ENCODE results near the gene MMP20.

MMP20 gene

DNA sequence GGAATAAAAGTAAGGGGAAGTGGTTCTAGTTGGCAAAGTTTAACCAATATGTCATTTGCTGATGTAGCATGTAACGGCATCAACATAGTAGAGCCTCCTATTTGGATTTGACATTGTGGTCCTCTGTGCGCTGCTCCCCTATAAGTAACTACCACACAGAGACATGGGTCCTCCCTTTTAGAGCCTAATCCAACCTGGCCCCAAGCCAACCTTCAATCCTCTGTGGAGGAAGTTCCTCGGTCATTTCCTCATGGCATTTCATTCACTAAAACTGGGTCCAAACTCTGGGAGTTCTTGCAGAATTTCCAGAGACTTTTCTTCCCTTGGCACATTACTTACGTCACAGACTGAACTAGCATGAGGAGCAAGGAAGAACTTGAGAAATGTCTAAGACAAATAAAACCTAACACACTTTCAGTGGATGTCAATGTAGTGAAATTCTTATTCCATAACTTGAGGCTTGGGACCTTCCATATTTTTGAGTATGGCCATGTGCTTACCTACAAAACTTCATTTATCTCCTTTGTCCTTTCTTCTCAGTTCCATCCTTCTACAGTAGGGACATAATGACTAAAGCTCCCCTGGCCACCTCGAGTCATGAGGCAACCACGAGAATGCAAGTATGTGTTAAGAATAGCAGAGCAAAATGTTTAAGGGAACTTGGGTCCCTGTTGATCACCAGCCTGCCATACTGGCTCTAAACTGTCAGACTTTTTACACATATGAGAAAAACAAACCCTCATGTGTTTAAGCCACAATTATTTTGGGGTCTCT is 34.7 kb downstream of the MMP20 start:
- peak; percentile 50 for DNase-seq

DNA sequence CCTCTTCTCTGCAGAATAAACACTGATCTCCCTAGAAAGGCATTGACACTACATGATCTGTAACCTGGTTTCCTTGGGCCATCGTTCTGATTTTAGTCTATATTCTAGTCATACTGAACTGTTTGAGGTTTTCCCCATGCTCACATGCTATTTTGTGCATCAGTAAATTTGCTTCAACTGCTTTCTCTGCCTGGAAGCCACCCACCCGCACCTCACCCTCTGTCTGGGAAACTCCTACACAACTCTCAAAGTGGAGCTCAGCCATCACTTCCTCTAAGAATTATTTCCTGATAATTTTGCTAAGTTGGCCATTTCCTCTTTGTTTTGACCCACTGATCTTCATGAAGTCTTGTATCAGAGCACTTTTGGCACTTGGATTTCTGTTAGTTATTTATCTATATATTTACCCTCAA is 36.1 kb downstream of the MMP20 start:
- peak; percentile 59 for DNase-seq

DNA sequence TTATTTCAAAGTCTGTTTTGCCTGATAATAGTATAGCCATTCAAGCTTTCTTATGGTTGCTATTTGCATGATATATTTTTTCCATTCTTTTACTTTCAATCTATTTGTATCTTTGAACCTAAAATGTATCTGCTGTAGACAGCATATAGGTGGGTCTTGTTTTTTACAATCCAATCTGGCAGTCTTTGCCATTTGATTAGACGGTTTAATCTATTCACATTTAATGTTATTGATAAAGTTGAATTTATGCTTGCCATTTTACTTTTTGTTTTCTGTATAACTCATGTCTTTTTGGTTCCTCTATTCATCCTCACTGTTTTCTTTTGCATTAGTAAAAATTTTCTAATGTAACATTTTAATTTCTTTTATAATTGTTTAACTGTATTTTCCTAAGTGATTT is 37.4 kb downstream of the MMP20 start:
- no peak for DNase-seq

DNA sequence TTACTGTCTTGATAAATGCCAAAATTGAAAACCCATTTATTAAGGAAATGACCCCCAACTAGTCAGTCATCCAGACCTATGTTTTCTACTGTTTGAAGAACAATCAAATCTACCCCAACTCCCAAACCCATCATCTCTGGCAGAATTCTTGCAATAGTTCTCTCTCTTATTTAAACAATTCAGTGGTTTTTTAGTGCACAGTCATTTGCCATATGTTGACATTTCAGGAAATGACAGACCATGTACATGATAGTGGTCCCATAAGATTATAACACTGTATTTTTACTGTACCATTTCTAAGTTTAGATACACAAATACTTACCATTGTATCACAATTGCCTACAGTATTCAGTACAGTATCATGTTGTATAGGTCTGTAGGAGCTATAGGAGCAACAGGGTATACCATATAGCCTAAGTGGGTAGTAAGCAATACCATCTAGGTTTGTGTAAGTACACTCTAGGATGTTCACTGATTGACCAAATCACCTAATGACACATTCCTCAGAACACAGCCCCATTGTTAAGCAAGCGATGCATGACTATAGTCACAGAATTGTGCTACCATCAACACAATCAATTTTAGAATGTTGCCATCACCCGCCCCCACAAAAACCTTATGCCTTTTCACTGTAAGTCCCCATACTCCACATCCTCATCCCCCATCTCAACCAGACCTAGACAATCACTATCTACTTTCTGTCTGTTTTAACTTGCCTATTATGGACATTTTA is 41.8 kb downstream of the MMP20 start:
- DNase-seq, result no peak

DNA sequence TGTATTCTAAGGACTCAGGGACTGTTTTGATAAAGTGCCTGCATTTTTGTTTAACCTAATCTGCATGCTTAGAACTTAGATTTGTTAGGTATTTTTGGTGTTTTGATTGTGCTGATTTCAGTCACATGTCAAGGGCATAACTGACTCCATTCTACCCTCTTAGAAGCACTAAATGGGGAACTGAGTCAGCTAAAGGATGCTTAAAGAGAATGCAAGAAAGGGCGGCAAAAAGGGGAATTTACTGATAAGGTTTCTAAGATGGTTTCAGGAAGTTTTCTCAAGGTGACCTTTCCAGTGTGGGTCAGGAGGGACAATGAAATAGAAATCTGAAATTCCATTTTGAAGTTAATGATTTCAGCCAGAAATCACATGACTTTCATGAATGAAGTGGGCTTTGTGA is 43.0 kb downstream of the MMP20 start:
- DNase-seq, result no peak

DNA sequence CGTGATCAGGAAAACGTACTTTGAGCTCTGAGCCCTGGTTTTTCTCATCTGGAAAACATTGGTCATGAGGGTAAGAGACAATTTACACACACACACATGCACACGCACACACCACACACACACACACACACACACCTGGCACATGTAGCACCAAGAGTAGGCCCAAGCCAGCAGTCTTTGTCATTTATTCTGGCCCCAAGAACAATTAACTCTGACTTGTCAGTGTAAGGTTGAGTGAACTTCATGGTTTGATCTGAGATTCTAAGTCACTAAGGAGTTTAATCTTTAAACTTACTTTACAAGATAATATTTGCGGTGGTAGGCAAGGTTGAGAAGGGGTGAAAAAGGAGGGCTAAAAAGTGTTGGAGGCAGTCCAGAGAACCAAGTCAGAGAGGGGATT is 44.1 kb downstream of the MMP20 start:
- no peak for DNase-seq

DNA sequence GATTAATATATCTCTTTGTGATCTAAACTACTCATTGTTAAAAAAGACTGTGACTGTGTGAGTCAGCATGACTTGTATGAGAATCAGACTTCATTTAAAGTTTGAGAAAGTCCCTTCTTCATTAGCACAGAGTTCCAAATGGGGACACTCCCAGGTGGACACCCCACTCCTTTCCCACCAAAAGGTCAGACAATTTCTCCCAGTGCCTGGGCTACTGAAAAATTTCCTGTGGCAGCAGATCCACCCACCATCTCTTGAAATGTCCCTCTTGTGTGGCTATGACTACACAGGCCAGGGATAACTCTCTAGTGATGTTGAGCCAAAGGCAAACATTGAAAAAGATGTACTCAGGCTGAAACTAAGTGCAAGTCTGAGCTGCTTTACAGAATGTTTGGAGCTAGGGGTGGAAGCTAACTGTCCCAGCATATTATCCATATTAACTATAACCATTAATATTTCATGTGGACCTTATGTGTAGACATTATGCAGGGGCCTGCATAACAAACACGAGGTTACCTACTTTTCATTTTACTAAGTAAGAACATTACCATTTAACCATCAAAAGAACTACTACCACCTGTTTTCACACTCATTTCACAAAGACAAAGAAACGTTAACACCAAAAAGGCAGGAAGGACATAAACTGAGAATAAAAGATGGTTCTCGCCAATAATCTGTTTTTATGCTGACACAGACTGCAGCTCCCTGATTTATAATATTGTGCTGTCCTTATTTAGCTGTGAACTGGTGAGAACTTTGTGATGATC is 44.8 kb downstream of the MMP20 start:
- no peak for DNase-seq

DNA sequence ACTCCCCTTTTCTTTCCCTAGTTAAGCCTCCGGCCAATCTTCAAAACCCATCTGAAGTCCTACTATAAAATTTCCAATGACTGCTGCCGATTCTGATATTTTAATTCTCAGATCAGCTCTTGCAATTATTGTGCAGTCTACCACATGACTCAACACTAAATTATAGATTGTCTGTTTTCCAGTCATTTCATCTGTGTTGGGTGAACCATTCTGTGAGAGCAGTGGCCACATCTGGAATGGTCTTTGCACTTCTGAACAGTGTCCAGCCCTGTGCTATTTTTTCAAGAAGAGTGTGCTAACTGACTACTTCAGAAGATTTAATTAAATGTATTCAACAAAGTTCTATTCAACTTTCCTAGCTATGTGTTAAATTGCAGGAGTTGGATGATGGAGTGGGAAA is 47.4 kb downstream of the MMP20 start:
- no peak for DNase-seq

DNA sequence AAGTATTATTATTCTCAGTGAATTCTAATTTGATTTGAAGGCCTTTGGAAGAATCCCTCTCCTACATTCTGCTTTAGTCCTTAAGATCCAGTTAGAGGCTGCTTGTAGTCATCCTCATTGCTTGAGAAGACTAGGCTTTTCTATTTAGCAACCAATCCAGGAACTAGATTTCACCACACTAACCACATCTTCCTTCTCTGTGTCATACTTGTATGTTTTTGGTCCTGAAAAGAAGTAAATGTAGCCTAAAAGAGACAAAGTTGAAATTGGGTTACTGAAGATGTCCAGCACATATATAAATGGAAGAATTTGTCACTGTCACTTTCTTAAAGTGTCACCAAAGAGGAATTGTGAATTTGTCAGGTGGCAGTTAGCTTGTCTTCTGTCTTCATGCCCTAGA is 48.0 kb downstream of the MMP20 start:
- DNase-seq, result peak; percentile 94

DNA sequence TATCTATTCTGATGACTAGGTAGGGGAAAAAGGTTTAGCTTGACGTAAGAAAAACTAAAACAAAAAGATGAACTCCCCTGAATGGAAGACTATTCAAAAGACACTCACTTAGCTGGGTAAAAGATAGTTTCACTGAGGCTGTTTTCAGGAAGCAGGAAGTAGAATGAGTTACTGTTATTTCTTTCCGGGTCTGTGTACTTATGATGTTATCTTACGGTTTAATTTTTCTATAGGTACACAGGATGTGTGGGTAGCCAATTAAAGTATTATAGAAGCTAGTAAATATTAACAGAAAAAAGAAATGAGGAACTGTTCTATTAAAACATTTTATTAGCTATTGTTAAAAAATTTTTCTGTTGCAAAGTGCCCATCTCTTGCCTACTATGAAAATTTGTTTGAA is 48.8 kb downstream of the MMP20 start:
- no peak for DNase-seq

DNA sequence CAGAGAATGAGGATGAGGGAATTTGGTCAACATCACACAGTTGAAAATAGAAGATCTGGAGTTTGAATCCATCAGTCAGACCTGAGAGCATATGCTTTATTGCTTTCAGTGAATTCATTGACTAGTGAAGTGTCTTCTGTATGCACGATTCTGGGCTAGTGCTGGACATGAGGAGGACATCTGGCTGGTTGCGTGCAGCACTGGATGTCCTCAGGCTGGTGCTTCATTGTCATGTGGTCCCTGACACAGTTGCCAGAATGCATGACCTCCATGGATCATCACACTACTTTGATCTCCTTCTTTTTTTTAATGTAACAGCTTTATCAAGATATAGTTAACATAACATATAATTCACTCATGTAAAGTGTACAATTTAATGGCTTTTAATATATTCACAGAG is 50.1 kb downstream of the MMP20 start:
- no peak for DNase-seq

DNA sequence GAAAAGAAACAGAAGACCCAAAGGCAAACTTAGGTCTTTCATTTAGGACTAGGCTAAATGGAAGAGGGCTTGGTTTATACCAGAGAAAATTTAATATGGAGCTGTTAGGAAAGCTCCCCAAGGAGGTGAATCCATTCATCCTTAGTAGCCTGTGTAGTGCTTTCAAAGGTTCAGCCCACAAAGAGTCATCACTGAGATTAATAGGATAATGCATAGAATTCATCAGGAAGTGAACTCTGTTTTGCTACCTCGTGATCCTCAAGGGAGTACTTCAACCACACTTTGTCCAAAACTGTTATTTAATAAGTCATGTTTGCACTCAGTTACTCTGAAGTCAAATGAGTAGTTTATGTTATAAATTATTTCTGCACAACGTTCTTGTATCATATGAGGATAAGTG is 51.3 kb downstream of the MMP20 start:
- peak; percentile 8 for DNase-seq

DNA sequence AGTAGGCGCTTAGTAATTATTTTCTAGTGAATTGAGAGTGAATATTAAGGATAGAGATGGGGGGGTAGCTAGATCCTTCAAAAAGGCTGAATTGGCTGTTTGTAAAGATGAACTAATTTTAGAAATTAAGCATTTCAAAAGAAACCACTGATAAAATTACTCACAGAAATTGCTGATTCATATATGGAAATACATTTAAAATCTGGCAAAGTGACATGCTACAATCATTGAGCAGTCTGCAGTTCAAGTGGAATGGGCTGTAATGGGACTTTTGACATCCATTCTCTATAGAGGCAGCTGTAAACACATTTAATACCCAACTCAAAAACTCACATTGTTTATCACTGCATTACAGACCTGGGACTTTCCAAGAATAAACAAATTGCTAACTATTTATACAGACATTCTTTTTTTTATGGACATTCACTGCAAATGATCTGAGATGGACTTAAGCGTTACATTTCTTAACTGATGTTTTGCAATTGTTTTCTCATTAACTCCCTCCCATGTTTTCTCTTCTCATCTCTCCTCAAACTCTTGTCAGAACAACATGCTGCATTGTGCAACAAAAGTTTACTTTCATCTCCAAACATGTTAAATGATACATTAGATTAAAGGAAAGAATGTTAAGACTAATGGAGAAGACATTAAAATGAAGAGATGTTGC is 52.4 kb downstream of the MMP20 start:
- no peak for DNase-seq

DNA sequence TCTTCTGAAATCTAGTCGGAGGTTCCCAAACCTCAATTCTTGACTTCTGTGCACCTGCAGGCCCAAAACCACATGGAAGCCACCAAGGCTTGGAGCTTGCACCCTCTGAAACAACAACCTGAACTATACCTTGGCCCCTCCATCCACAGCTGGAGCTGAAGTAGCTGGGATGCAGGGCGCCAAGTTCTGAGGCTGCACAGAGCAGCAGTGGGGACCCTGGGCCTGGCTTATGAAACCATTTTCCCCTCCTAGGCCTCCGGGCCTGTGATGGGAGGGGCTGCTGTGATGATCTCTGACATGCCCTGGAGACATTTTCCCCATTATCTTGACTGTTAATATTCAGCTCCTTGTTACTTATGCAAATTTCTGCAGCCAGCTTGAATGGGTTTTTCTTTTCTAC is 56.3 kb downstream of the MMP20 start:
- DNase-seq, result no peak

DNA sequence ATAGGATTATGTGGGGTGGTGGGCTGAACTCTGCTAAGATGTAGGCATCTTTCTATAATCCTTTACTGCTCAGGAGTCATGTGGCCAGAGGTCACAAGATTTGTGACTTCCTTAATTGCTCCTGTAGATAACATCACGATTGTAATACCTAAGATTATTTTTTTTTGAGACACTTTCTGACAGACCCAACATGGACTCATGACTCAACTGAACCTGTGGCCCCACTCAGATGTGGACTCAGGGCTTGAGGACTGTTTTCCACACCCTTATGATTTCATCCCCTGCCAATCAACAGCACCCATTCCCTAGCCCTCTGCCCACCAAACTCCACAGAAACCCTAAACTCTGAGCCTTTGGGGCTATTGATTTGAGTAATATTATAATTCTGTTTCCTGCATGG is 59.0 kb downstream of the MMP20 start:
- no peak for DNase-seq

DNA sequence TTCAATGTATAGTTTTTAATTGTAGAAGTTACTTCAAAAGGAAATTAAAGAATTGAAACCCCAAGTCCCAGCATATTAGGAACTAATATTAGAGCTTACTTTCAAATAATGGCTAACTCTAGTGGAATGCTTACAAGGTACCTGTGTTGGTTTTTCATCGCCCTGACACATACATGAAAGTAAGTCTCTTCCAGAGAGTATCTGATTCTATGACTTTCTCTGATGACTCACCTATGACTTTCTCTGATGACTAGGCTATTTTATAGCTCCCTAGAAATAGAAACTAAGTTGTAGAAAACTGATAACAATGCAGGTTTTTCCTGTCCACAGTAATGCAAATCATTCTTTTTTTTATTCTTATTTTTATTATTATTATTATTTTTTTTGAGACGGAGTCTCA is 61.0 kb downstream of the MMP20 start:
- DNase-seq, result peak; percentile 50

DNA sequence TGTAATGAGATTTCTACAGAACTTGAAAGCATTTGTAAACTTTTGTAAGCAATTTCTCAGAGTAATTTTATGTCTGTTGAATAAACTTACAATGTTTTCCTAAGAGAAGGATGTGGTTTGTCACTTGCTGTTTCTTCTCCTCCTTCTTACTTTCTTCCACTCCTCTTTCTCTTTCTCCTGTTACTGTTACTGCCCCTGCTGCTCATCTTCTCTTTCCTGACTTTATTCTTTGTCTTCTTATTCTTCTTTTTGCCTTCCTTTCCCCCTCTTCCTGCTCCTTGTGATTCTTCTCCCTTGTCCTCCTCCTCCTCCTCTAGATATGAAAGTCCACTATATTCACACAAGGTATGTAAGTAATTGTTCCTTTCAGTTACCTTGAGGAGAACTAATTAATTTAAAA is 63.5 kb downstream of the MMP20 start:
- no peak for DNase-seq

DNA sequence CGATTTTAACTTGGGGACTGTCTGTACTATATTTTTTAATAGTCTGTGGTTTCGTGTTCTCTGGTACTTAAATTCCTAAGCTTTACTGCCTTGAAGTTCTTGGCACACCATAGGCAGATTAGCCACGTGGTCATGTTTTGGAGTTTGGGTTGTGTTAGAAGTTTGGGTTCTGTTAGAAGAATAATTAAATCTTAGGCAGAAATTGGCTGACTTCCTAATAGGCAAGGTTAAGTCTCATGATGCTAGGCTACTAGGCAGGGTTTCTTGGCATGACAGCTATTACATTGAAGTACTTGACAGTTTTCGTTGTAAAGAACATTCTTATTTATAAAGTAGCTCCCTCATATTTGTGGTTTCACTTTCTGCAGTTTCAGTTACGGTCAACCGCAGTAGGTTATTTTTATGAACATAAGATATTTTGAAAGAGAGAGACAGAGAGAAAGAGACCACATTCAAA is 64.5 kb downstream of the MMP20 start:
- DNase-seq, result peak; percentile 91

DNA sequence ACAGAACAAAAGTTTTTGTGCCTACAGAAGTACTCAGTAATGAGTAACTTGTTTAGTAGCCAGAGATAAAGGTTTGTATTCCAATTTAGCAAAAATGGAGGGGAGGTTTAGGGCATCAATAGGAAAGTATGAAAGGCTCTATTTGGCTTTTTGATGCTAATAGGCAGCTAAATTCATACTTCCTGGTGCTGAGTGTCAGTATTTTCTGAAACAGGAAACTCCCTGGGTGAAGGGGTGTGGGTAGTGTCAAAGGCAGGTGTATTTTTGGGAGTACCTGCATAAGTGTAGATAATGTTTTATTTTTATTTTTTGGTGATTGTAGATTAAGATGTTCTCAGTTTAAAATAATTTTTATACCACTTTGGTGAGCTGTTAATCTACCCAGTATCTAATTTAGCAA is 65.3 kb downstream of the MMP20 start:
- DNase-seq, result no peak

DNA sequence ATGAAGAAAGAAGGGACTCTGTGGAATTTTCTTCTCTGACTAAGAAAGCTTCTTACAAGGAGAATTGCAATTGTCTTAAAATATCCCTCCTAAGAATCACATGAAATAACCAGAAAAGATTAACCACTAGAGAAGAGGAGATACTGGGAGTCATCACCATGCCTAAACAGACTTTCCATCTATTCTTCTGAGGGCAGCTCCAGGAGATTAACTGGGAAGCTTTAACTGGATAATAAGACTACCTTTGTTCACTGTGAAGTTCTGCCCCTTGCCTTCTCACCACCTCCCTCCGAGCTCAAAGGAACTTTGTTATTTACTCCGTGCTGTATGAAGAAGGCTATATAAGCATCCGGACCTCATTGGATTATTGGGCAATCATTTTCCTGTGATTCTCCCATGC is 70.0 kb downstream of the MMP20 start:
- no peak for DNase-seq

DNA sequence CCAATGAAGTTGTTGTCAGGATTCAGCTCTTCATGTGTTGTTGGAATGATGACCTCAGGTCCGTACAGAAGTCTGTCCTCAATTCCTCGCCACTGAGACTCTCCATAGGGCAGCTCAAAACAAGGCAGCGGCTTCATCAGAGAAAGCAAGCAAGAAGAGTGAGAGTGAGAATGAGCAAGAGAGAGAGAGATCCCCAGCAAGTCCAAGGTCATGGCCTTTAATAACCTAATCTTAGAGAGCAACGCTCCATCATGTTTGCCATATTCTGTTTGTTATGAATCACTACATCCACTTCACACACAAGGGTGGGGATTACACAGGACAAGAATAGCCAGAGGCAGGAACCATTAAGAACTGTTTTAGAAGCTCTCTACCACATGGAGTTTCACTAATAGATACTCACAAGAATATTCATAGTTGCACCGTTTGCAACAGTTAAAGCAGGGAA is 71.3 kb downstream of the MMP20 start:
- DNase-seq, result peak; percentile 26

DNA sequence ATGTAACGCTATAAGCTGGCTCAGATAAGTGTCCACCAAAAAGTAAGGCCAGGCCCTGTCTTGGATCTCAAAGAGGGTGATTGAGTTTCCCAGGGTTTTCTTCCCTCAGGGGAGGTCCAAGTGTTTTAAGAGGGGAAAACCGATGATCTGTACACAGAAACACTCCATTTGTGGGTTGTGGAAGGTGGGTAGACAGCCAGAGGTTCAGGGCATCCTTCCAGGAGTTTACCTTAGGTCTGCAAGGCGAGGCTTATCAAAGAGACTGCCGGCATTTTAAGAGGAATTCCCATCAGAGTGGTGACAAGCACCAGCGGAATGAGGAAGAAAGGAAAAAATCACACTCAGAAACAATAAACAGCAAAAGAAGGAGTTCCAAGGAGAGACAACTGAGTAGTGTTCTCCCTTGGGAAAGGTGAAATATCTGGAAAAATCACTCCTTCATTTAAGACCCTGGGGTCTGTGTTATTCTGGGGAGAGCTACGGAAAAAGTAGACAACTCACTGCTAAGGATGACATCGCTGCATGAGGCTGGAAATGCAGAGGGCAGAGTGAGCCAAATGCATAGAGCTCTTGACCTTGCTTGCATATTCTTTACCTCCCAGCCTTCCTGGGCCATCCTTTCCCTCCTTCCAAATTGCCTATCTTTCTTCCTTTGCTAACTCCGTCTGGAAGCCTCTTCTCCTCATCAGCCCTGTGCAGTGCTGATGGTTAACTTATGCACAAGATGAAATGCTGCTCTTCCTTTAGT is 72.5 kb downstream of the MMP20 start:
- no peak for DNase-seq
